ENCODE data around the gene SEC62.

SEC62 gene

GRCh38 chr3:169939751-169940150 lies 26.9 kb upstream of the SEC62 start:
- DNase-seq (ENCODE audit: low read depth in 1 of 2, low spot score in 1 of 2), result no peak
- H3K27me3 ChIP-seq (ENCODE audit: insufficient read depth, poor library complexity, severe bottlenecking), result no peaks in the 10 kb centered on the region
- TF ChIP-seq SPI1 (IDR thresholded peaks at IDR 0.05; ENCODE audit: borderline replicate concordance, low read depth) (no peak), GABPA (IDR thresholded peaks at IDR 0.05; ENCODE audit: low read depth) (no peak), REST (IDR thresholded peaks at IDR 0.05; ENCODE audit: insufficient replicate concordance, low read depth) (no peak), POLR2AphosphoS5 (IDR thresholded peaks at IDR 0.05; ENCODE audit: low read depth) (no peak)
- TF ChIP-seq, protein P1, sequence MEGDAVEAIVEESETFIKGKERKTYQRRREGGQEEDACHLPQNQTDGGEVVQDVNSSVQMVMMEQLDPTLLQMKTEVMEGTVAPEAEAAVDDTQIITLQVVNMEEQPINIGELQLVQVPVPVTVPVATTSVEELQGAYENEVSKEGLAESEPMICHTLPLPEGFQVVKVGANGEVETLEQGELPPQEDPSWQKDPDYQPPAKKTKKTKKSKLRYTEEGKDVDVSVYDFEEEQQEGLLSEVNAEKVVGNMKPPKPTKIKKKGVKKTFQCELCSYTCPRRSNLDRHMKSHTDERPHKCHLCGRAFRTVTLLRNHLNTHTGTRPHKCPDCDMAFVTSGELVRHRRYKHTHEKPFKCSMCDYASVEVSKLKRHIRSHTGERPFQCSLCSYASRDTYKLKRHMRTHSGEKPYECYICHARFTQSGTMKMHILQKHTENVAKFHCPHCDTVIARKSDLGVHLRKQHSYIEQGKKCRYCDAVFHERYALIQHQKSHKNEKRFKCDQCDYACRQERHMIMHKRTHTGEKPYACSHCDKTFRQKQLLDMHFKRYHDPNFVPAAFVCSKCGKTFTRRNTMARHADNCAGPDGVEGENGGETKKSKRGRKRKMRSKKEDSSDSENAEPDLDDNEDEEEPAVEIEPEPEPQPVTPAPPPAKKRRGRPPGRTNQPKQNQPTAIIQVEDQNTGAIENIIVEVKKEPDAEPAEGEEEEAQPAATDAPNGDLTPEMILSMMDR (IDR thresholded peaks at IDR 0.05; ENCODE audit: insufficient read depth, low read length), result no peak
- H3K27ac ChIP-seq (replicated peaks), result no peak overlapping the region
- no peak overlapping the region for H3K4me3 ChIP-seq (replicated peaks; ENCODE audit: insufficient read depth, low read length)

DNA sequence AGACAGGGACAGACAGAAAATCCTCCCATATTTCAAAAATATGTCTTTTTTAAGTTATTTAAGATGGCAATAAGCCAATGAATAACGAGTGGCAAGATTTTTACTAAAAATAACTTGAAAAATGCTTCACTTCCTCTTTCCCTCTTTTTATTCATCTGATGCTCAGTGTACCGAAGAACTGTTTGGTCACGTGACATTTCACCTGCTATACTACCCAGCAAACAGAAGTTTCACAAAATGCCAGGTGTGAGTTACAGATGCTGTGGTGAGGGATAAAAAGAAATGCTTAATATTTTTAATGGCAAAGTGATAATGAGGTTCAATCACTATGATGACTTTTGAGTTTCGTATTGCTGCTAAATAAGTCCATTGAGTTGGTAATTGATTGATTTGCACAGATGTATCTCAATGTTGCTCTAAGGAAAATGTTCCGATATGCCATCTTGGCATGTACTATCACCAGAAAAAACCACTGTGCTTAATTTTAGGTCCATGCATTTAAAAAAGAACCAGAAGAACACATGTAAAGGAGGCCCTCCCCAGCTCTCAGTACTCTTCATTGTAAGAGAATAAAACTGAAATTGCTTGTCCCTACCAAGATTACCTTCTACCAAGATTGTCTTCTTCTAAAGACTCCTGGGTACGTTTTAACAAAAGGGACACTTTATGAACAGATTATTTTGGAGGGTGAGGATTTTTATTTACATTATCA lies 26.0 kb upstream of the SEC62 start:
- H3K27me3 ChIP-seq (ENCODE audit: insufficient read depth, poor library complexity, severe bottlenecking), result no peaks in the 10 kb centered on the region
- peak; percentile 95 for TF ChIP-seq SPI1 (IDR thresholded peaks at IDR 0.05; ENCODE audit: borderline replicate concordance, low read depth)
- TF ChIP-seq, protein P1 (IDR thresholded peaks at IDR 0.05; ENCODE audit: insufficient read depth, low read length), result no peak
- H3K4me3 ChIP-seq (replicated peaks; ENCODE audit: insufficient read depth, low read length), result no peak overlapping the region
- H3K27ac ChIP-seq (replicated peaks), result no peak overlapping the region
- DNase-seq (ENCODE audit: low read depth in 1 of 2, low spot score in 1 of 2), result no peak

DNA sequence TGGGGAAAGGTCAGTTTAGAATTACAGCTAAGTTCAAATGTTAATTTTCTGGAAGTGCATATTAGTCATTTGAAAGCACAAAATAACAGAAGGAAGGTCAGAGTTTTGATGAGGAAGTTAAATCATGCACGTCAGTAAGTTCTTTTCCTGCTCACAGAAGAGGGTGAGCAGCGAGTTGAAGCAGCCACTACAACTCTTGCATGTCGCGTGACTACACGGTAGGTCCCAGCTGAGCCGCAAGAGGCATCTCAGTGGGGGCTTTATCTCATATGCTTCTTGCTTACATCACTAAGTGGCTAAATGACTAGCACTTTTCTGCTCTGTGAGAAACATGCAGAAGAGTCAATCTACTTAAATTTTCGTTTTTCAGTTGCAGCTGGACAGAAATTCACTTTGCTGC lies 21.3 kb upstream of the SEC62 start:
- peak; percentile 84 to 93 for DNase-seq (ENCODE audit: low read depth in 1 of 2, low spot score in 1 of 2)
- H3K27me3 ChIP-seq (ENCODE audit: insufficient read depth, poor library complexity, severe bottlenecking), result no peaks in the 10 kb centered on the region
- no peak overlapping the region for H3K4me3 ChIP-seq (replicated peaks; ENCODE audit: insufficient read depth, low read length)
- TF ChIP-seq GABPA (IDR thresholded peaks at IDR 0.05; ENCODE audit: low read depth), result no peak
- TF ChIP-seq, protein P1 (IDR thresholded peaks at IDR 0.05; ENCODE audit: insufficient read depth, low read length), result no peak
- TF ChIP-seq REST (IDR thresholded peaks at IDR 0.05; ENCODE audit: insufficient replicate concordance, low read depth), result no peak
- peak; percentile 28; the same call in 1 of the 2 replicates for TF ChIP-seq SPI1 (IDR thresholded peaks at IDR 0.05; ENCODE audit: borderline replicate concordance, low read depth)
- peak; percentile 56; the same call in 1 of the 2 replicates for TF ChIP-seq POLR2AphosphoS5 (IDR thresholded peaks at IDR 0.05; ENCODE audit: low read depth)
- H3K27ac ChIP-seq (replicated peaks), result peak overlapping the region; percentile 82

GRCh38 chr3:169946336-169946735 lies 20.3 kb upstream of the SEC62 start:
- TF ChIP-seq GABPA (IDR thresholded peaks at IDR 0.05; ENCODE audit: low read depth) (no peak), POLR2AphosphoS5 (IDR thresholded peaks at IDR 0.05; ENCODE audit: low read depth) (no peak), SPI1 (IDR thresholded peaks at IDR 0.05; ENCODE audit: borderline replicate concordance, low read depth) (no peak), REST (IDR thresholded peaks at IDR 0.05; ENCODE audit: insufficient replicate concordance, low read depth) (no peak)
- TF ChIP-seq, protein P1 (IDR thresholded peaks at IDR 0.05; ENCODE audit: insufficient read depth, low read length), result no peak
- Histone ChIP-seq H3K4me3 (replicated peaks; ENCODE audit: insufficient read depth, low read length) (no peak overlapping the region), H3K27ac (replicated peaks) (peak overlapping the region; percentile 82), H3K27me3 (ENCODE audit: insufficient read depth, poor library complexity, severe bottlenecking) (no peaks in the 10 kb centered on the region)
- no peak for DNase-seq (ENCODE audit: low read depth in 1 of 2, low spot score in 1 of 2)

Measured in HL-60 (cell line).